ENCODE data around the gene ERC1. TPM values are rescaled to one million over a fixed set of nuclear protein-coding genes. Genes with fewer than 3 reads are reported as not detected.

Gene ERC1
- total and polyA plus RNA-seq, 2 donors (not counting 3 experiments of a cell fraction or from before 2014, with no cell fraction given), result 11.7 to 66.1 TPM

DNA sequence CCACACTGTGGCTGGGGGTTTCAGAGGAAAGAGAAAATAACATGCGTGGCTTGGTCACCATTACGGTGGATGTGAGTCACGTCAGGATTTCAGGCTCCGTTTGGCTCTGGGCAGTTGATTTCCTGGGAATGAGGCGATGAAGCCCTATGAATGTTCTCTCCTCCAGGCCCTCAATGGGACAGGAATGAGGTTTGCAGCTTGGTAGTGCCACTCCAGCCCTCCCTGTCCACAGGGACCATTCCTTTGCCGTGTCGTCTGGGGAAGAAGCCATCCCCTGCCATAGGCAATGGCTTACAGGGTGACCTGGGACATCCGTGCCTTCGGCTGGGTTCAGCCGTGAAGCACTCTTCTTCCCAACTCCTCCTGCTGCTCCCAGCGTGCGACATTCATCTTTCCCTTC is 508.3 kb downstream of the ERC1 start:
- FAIRE-seq, result no peak
- Histone ChIP-seq H3K4me2 (ENCODE audit: insufficient read depth, low read length) (no peak overlapping the region), H3K4me1 (ENCODE audit: control insufficient read depth, extremely low read depth, insufficient read depth, low read length) (no peaks in the 10 kb centered on the region), H3K36me3 (ENCODE audit: control insufficient read depth in 2 of 2, extremely low read depth in 1 of 2, insufficient read depth in 2 of 2, low read length in 2 of 2) (no peaks in the 10 kb centered on the region), H2AFZ (ENCODE audit: low read depth, low read length) (no peak overlapping the region), H4K20me1 (replicated peaks; ENCODE audit: control insufficient read depth, extremely low read depth, insufficient read depth, low read length) (no peaks in the 10 kb centered on the region), H3K27ac (ENCODE audit: insufficient read depth, low read depth, low read length) (no peak overlapping the region), H3K9ac (replicated peaks; ENCODE audit: extremely low read depth, insufficient read depth, low read length) (no peak overlapping the region), H3K27me3 (ENCODE audit: control insufficient read depth in 2 of 2, insufficient read depth in 2 of 2, low read length in 2 of 2) (no peaks in the 10 kb centered on the region), H3K9me1 (replicated peaks; ENCODE audit: control insufficient read depth, extremely low read depth, insufficient read depth, low read length) (no peaks in the 10 kb centered on the region), H3K9me3 (replicated peaks; ENCODE audit: control insufficient read depth, insufficient read depth, low read length) (no peaks in the 10 kb centered on the region), H3K4me3 (replicated peaks in 1 of 3; ENCODE audit: insufficient read depth in 1 of 3, low read depth in 1 of 3, low read length in 3 of 3) (no peak overlapping the region), H3K79me2 (ENCODE audit: control insufficient read depth, insufficient read depth, low read length) (no peaks in the 10 kb centered on the region)
- POLR2A ChIA-PET, result no interaction called here
- dilution Hi-C loops (cut with MboI; ENCODE audit: extremely low pct_ligation_motif_present, low sequenced_read_pairs) (no loop called here), intact Hi-C loops (cut with micrococcal nuclease) (no loop called here)
- no peak for DNase-seq (ENCODE audit: low read depth, low spot score)
- CTCF ChIA-PET, result interaction anchor here (1.2 kb wide), 1 partner anchor 381 kb away, joined by 5 read pairs; no protein-coding TSS in a partner anchor
- no TSS peak for BruUV-seq (replicated peaks)
- TF ChIP-seq EZH2 (IDR thresholded peaks at IDR 0.05; ENCODE audit: borderline replicate concordance, low read depth, low read length, severe bottlenecking) (no peak), POLR2AphosphoS5 (IDR thresholded peaks at IDR 0.05; ENCODE audit: insufficient read depth, low read depth, low read length) (no peak), POLR2A (IDR thresholded peaks at IDR 0.05; ENCODE audit: low read depth, low read length) (no peak), FOS (IDR thresholded peaks at IDR 0.05; ENCODE audit: borderline replicate concordance, insufficient read depth, low read length) (no peak), MYC (IDR thresholded peaks at IDR 0.05; ENCODE audit: low read depth, low read length) (no peak), GATA2 (IDR thresholded peaks at IDR 0.05; ENCODE audit: insufficient read depth, insufficient read length, low read depth, low read length) (no peak), JUN (IDR thresholded peaks at IDR 0.05; ENCODE audit: borderline replicate concordance, insufficient read depth, insufficient read length, low read depth) (no peak)
- TF ChIP-seq, protein P1, sequence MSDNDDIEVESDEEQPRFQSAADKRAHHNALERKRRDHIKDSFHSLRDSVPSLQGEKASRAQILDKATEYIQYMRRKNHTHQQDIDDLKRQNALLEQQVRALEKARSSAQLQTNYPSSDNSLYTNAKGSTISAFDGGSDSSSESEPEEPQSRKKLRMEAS (IDR thresholded peaks at IDR 0.05; ENCODE audit: insufficient read depth, insufficient read length), result no peak
- TF ChIP-seq, protein P2, sequence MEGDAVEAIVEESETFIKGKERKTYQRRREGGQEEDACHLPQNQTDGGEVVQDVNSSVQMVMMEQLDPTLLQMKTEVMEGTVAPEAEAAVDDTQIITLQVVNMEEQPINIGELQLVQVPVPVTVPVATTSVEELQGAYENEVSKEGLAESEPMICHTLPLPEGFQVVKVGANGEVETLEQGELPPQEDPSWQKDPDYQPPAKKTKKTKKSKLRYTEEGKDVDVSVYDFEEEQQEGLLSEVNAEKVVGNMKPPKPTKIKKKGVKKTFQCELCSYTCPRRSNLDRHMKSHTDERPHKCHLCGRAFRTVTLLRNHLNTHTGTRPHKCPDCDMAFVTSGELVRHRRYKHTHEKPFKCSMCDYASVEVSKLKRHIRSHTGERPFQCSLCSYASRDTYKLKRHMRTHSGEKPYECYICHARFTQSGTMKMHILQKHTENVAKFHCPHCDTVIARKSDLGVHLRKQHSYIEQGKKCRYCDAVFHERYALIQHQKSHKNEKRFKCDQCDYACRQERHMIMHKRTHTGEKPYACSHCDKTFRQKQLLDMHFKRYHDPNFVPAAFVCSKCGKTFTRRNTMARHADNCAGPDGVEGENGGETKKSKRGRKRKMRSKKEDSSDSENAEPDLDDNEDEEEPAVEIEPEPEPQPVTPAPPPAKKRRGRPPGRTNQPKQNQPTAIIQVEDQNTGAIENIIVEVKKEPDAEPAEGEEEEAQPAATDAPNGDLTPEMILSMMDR (IDR thresholded peaks at IDR 0.05; ENCODE audit: extremely low read depth in 1 of 2, insufficient read depth in 1 of 2, low read depth in 1 of 2, low read length in 2 of 2), result no peak
